Tibial nerve (tissue), 3 donors: ENCODE measurements around the gene METTL21A.

ENCODE experiments used
- CTCF ChIP-seq, 5 experiments: fragments of 200-600 bp in 3 of 5; fragments of 450-650 bp in 2 of 5; sonication (generic) in 3 of 5; IDR thresholded peaks; one replicate each; pipeline ENCODE4 v1.5.1; 2016 to 2019; ENCODE audit warnings: antibody characterized with exemption in 5 of 5, mild to moderate bottlenecking in 3 of 5, moderate library complexity in 2 of 5
- POLR2A ChIP-seq, 2 donors: fragments of 450-650 bp; IDR thresholded peaks; one replicate each; pipeline ENCODE4 v1.6.1; 2017; ENCODE audit warnings: antibody characterized with exemption in 2 of 2, mild to moderate bottlenecking in 2 of 2, moderate library complexity in 2 of 2

- TF ChIP-seq POLR2A (IDR thresholded peaks at IDR 0.05) (no peak), CTCF (IDR thresholded peaks at IDR 0.05) (no peak)
These were observed 37.0 kb upstream of the METTL21A start for GRCh38 chr2:207662203-207662602.
